GM23338 (cell line): ENCODE measurements around the gene WNT10A. TPM values are rescaled to one million over a fixed set of nuclear protein-coding genes. Genes with fewer than 3 reads are reported as not detected.

Experiments used
- ATAC-seq: fragments of 200-7000 bp; cut with Tn5 transposase; 3 replicates; pipeline ENCODE4 v1.9.1; 2020
- DNase-seq: peaks from one replicate; pipeline ENCODE4 v3.0.0-alpha.2; 2015; ENCODE audit warnings: low spot score
- H2AFZ ChIP-seq: fragments of 200-600 bp; sonication (generic); 2 replicates; pipeline ENCODE4 v1.8.0; 2016; ENCODE audit warnings: antibody characterized with exemption, mild to moderate bottlenecking, moderate library complexity
- H3F3A ChIP-seq: fragments of 200-600 bp; sonication (generic); replicated peaks from 2 replicates; pipeline ENCODE4 v1.8.0; 2017; ENCODE audit warnings: antibody characterized with exemption, mixed run types, low read depth
- H3K27ac ChIP-seq: fragments of 200-600 bp; sonication (generic); 2 replicates; pipeline ENCODE4 v1.6.1; 2016; ENCODE audit warnings: low read depth
- H3K27me3 ChIP-seq: fragments of 200-600 bp; sonication (generic); 2 replicates; pipeline ENCODE4 v1.8.0; 2016; ENCODE audit warnings: mild to moderate bottlenecking, mixed run types, moderate library complexity; ENCODE audit not compliant: insufficient read depth
- H3K36me3 ChIP-seq: fragments of 200-600 bp; sonication (generic); 2 replicates; pipeline ENCODE4 v1.8.0; 2016; ENCODE audit warnings: mild to moderate bottlenecking; ENCODE audit not compliant: insufficient read depth
- H3K4me1 ChIP-seq: fragments of 200-600 bp; sonication (generic); 2 replicates; pipeline ENCODE4 v1.8.0; 2016; ENCODE audit warnings: mild to moderate bottlenecking, moderate library complexity; ENCODE audit not compliant: insufficient read depth
- H3K4me2 ChIP-seq: fragments of 200-600 bp; sonication (generic); 2 replicates; pipeline ENCODE4 v1.7.1; 2017; ENCODE audit warnings: mixed run types
- H3K4me3 ChIP-seq: fragments of 200-600 bp; sonication (generic); 2 replicates; pipeline ENCODE4 v1.6.1; 2016; ENCODE audit warnings: mixed run types
- H3K79me2 ChIP-seq: fragments of 200-600 bp; sonication (generic); replicated peaks from 2 replicates; pipeline ENCODE4 v1.8.0; 2017; ENCODE audit warnings: mild to moderate bottlenecking; ENCODE audit not compliant: insufficient read depth
- H3K9me2 ChIP-seq: fragments of 200-600 bp; sonication (generic); 2 replicates; pipeline ENCODE4 v1.8.0; 2017; ENCODE audit not compliant: insufficient read depth
- H4K20me1 ChIP-seq: fragments of 200-600 bp; sonication (generic); replicated peaks from 2 replicates; pipeline ENCODE4 v1.8.0; 2017; ENCODE audit warnings: mild to moderate bottlenecking; ENCODE audit not compliant: insufficient read depth
- H3K27ac Mint-ChIP-seq: 2 replicates; pipeline ENCODE4 v1.8.0; 2020; ENCODE audit warnings: inconsistent platforms, mild to moderate bottlenecking, moderate library complexity, mixed read lengths
- H3K27me3 Mint-ChIP-seq: 3 replicates; pipeline ENCODE4 v1.8.0; 2022; ENCODE audit warnings: low read depth, mild to moderate bottlenecking, moderate library complexity, mixed read lengths, inconsistent platforms; ENCODE audit not compliant: insufficient read depth, poor library complexity
- H3K36me3 Mint-ChIP-seq: 3 replicates; pipeline ENCODE4 v1.8.0; 2021; ENCODE audit warnings: low read depth, mild to moderate bottlenecking, inconsistent platforms, moderate library complexity, mixed read lengths
- H3K4me1 Mint-ChIP-seq: 3 replicates; pipeline ENCODE4 v1.8.0; 2020; ENCODE audit warnings: mild to moderate bottlenecking, inconsistent platforms, mixed read lengths
- H3K4me3 Mint-ChIP-seq: 3 replicates; pipeline ENCODE4 v1.8.0; 2021; ENCODE audit warnings: moderate library complexity, mild to moderate bottlenecking, inconsistent platforms, mixed read lengths
- H3K9me3 Mint-ChIP-seq: 3 replicates; pipeline ENCODE4 v1.8.0; 2020; ENCODE audit warnings: moderate library complexity, mild to moderate bottlenecking, inconsistent platforms, mixed read lengths
- EZH2 ChIP-seq: fragments of 200-600 bp; sonication (generic); IDR thresholded peaks from one replicate; pipeline ENCODE4 v1.8.0; 2017; ENCODE audit warnings: antibody characterized with exemption, mild to moderate bottlenecking, low read depth; ENCODE audit not compliant: unreplicated experiment
- EZH2phosphoT487 ChIP-seq: fragments of 200-600 bp; sonication (generic); IDR thresholded peaks from one replicate; pipeline ENCODE4 v1.8.1; 2018; ENCODE audit warnings: antibody characterized with exemption; ENCODE audit not compliant: unreplicated experiment
- JUNB ChIP-seq: IDR thresholded peaks from one replicate; pipeline ENCODE4 v1.6.1; 2016; ENCODE audit warnings: antibody characterized with exemption; ENCODE audit not compliant: unreplicated experiment
- NANOG ChIP-seq: IDR thresholded peaks from 2 replicates; pipeline ENCODE4 v1.6.1; 2016; ENCODE audit warnings: antibody characterized with exemption, borderline replicate concordance
- ZNF114 ChIP-seq: fragments of 250-450 bp; sonication (Bioruptor Pico); IDR thresholded peaks from 2 replicates; pipeline ENCODE4 v1.5.0; 2020; ENCODE audit warnings: mild to moderate bottlenecking, moderate library complexity
- polyA plus RNA-seq: library from polyadenylated mRNA; unstranded; fragments of >200 nt; fragmentation: Nextera tagmentation; extraction: Ambion mirVana; gene quantifications from 2 replicates; pipeline ENCODE4 v1.2.1, GENCODE V29; 2016
- total RNA-seq: library from RNA; depleted of rRNA; stranded (reverse); fragments of >200 nt; shearing (Covaris generic); gene quantifications from 2 replicates; pipeline ENCODE4 v1.2.3, GENCODE V29; 2014
- TF ChIP-seq, protein P1 (sequence below), 2 experiments: fragments of 200-600 bp in 1 of 2; sonication (generic) in 1 of 2; conservative IDR thresholded peaks; 2 replicates each; pipeline versions ENCODE4 v1.5.1 to v1.6.1; 2016 to 2017; ENCODE audit warnings: antibody characterized with exemption in 2 of 2, low read depth in 2 of 2, mild to moderate bottlenecking in 2 of 2, moderate library complexity in 1 of 2
- TF ChIP-seq, protein P2 (sequence below): fragments of 250-450 bp; sonication (Bioruptor Pico); IDR thresholded peaks from 2 replicates; pipeline ENCODE4 v1.5.0; 2020; ENCODE audit warnings: mild to moderate bottlenecking, moderate library complexity

WNT10A gene
- total and polyA plus RNA-seq, 2 experiments from 2014 or later, result not detected

DNA sequence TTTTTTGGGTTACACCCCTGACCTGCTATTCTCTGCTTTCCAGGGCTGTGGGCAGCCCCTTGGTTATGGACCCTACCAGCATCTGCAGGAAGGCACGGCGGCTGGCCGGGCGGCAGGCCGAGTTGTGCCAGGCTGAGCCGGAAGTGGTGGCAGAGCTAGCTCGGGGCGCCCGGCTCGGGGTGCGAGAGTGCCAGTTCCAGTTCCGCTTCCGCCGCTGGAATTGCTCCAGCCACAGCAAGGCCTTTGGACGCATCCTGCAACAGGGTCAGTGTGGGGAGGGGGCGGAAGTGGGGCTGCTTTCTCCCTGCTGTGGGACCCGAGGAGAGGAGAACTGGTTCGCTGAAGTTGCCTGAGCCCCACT, 9.7 kb upstream of the WNT10A start:
- H3K27me3 ChIP-seq, result peaks cover 100% of the 10 kb centered on the region
- peaks cover 13% of the 10 kb centered on the region for H4K20me1 ChIP-seq
- H3F3A ChIP-seq, result no peaks in the 10 kb centered on the region
- no peaks in the 10 kb centered on the region for H3K36me3 ChIP-seq
- H3K4me1 ChIP-seq, result peaks cover 9% of the 10 kb centered on the region; the same call in 1 of the 2 replicates
- H3K27me3 Mint-ChIP-seq, result peaks cover 99% of the 10 kb centered on the region
- H2AFZ ChIP-seq, result peak overlapping the region; percentile 59; the same call in 1 of the 2 replicates
- H3K79me2 ChIP-seq, result no peaks in the 10 kb centered on the region
- no peak overlapping the region for H3K27ac ChIP-seq
- peak; percentile 9 for TF ChIP-seq EZH2
- TF ChIP-seq, protein P1, sequence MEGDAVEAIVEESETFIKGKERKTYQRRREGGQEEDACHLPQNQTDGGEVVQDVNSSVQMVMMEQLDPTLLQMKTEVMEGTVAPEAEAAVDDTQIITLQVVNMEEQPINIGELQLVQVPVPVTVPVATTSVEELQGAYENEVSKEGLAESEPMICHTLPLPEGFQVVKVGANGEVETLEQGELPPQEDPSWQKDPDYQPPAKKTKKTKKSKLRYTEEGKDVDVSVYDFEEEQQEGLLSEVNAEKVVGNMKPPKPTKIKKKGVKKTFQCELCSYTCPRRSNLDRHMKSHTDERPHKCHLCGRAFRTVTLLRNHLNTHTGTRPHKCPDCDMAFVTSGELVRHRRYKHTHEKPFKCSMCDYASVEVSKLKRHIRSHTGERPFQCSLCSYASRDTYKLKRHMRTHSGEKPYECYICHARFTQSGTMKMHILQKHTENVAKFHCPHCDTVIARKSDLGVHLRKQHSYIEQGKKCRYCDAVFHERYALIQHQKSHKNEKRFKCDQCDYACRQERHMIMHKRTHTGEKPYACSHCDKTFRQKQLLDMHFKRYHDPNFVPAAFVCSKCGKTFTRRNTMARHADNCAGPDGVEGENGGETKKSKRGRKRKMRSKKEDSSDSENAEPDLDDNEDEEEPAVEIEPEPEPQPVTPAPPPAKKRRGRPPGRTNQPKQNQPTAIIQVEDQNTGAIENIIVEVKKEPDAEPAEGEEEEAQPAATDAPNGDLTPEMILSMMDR (conservative IDR thresholded peaks at IDR 0.05; ENCODE audit: low read depth in 2 of 2), result no peak
- peaks cover 6% of the 10 kb centered on the region; the same call in 2 of the 3 replicates for H3K9me3 Mint-ChIP-seq
- H3K4me3 ChIP-seq, result peak overlapping the region; percentile 44; the same call in 1 of the 2 replicates
- DNase-seq (no peak), ATAC-seq (no peak)
- no peaks in the 10 kb centered on the region; the same call in 2 of the 3 replicates for H3K36me3 Mint-ChIP-seq
- H3K4me2 ChIP-seq, result peak overlapping the region; percentile 72
- no peak overlapping the region for H3K27ac Mint-ChIP-seq
- H3K9me2 ChIP-seq, result no peaks in the 10 kb centered on the region
- peaks cover 18% of the 10 kb centered on the region for H3K4me1 Mint-ChIP-seq
- H3K4me3 Mint-ChIP-seq, result peak overlapping the region; percentile 24; the same call in 1 of the 3 replicates

DNA sequence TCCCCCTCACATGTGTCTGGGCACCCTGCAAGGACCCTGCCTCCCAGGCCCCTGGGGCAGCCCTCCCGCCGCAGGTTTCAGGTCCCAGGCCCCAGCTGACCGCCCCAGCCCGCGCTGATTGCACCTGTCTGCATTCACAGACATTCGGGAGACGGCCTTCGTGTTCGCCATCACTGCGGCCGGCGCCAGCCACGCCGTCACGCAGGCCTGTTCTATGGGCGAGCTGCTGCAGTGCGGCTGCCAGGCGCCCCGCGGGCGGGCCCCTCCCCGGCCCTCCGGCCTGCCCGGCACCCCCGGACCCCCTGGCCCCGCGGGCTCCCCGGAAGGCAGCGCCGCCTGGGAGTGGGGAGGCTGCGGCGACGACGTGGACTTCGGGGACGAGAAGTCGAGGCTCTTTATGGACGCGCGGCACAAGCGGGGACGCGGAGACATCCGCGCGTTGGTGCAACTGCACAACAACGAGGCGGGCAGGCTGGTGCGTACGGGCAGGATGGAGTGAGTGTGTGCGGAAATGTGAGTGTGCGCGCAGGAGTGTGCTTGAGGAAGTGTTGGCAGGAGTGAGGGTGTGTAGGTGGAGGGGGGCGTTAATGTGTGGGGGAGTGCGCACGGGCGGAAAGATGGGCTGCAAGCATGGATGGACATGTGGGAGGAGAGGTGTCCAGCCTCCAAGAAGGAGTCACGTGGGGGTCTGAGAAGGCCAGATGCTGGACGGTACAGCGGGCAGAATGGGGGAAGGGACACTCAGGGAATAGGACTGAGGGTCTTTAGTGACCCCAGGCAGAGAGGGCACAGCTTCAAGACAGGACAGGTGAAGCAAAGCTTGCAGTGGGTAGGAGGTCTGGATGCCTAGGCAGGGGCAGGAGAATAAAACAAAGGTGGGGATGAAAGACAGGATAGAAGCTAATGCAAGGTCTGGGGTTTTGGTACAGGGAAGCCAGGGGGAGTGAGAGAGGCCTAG, 9.0 kb upstream of the WNT10A start:
- H3K4me3 Mint-ChIP-seq, result peak overlapping the region; percentile 24; the same call in 2 of the 3 replicates
- H3K4me1 ChIP-seq, result peaks cover 9% of the 10 kb centered on the region; the same call in 1 of the 2 replicates
- peaks cover 100% of the 10 kb centered on the region for H3K27me3 Mint-ChIP-seq
- peak overlapping the region; percentile 72 for H3K4me2 ChIP-seq
- no peaks in the 10 kb centered on the region for H3K36me3 ChIP-seq
- no peaks in the 10 kb centered on the region for H3F3A ChIP-seq
- H3K9me3 Mint-ChIP-seq, result peaks cover 6% of the 10 kb centered on the region; the same call in 2 of the 3 replicates
- no peak overlapping the region for H3K27ac ChIP-seq
- H2AFZ ChIP-seq, result peak overlapping the region; percentile 59; the same call in 1 of the 2 replicates
- no peaks in the 10 kb centered on the region for H3K79me2 ChIP-seq
- DNase-seq (no peak), ATAC-seq (no peak)
- peaks cover 100% of the 10 kb centered on the region for H3K27me3 ChIP-seq
- peaks cover 18% of the 10 kb centered on the region for H3K4me1 Mint-ChIP-seq
- no peaks in the 10 kb centered on the region for H3K9me2 ChIP-seq
- no peak overlapping the region for H3K27ac Mint-ChIP-seq
- peaks cover 17% of the 10 kb centered on the region for H4K20me1 ChIP-seq
- peak overlapping the region; percentile 44; the same call in 1 of the 2 replicates for H3K4me3 ChIP-seq
- no peaks in the 10 kb centered on the region; the same call in 2 of the 3 replicates for H3K36me3 Mint-ChIP-seq
- TF ChIP-seq, protein P2, sequence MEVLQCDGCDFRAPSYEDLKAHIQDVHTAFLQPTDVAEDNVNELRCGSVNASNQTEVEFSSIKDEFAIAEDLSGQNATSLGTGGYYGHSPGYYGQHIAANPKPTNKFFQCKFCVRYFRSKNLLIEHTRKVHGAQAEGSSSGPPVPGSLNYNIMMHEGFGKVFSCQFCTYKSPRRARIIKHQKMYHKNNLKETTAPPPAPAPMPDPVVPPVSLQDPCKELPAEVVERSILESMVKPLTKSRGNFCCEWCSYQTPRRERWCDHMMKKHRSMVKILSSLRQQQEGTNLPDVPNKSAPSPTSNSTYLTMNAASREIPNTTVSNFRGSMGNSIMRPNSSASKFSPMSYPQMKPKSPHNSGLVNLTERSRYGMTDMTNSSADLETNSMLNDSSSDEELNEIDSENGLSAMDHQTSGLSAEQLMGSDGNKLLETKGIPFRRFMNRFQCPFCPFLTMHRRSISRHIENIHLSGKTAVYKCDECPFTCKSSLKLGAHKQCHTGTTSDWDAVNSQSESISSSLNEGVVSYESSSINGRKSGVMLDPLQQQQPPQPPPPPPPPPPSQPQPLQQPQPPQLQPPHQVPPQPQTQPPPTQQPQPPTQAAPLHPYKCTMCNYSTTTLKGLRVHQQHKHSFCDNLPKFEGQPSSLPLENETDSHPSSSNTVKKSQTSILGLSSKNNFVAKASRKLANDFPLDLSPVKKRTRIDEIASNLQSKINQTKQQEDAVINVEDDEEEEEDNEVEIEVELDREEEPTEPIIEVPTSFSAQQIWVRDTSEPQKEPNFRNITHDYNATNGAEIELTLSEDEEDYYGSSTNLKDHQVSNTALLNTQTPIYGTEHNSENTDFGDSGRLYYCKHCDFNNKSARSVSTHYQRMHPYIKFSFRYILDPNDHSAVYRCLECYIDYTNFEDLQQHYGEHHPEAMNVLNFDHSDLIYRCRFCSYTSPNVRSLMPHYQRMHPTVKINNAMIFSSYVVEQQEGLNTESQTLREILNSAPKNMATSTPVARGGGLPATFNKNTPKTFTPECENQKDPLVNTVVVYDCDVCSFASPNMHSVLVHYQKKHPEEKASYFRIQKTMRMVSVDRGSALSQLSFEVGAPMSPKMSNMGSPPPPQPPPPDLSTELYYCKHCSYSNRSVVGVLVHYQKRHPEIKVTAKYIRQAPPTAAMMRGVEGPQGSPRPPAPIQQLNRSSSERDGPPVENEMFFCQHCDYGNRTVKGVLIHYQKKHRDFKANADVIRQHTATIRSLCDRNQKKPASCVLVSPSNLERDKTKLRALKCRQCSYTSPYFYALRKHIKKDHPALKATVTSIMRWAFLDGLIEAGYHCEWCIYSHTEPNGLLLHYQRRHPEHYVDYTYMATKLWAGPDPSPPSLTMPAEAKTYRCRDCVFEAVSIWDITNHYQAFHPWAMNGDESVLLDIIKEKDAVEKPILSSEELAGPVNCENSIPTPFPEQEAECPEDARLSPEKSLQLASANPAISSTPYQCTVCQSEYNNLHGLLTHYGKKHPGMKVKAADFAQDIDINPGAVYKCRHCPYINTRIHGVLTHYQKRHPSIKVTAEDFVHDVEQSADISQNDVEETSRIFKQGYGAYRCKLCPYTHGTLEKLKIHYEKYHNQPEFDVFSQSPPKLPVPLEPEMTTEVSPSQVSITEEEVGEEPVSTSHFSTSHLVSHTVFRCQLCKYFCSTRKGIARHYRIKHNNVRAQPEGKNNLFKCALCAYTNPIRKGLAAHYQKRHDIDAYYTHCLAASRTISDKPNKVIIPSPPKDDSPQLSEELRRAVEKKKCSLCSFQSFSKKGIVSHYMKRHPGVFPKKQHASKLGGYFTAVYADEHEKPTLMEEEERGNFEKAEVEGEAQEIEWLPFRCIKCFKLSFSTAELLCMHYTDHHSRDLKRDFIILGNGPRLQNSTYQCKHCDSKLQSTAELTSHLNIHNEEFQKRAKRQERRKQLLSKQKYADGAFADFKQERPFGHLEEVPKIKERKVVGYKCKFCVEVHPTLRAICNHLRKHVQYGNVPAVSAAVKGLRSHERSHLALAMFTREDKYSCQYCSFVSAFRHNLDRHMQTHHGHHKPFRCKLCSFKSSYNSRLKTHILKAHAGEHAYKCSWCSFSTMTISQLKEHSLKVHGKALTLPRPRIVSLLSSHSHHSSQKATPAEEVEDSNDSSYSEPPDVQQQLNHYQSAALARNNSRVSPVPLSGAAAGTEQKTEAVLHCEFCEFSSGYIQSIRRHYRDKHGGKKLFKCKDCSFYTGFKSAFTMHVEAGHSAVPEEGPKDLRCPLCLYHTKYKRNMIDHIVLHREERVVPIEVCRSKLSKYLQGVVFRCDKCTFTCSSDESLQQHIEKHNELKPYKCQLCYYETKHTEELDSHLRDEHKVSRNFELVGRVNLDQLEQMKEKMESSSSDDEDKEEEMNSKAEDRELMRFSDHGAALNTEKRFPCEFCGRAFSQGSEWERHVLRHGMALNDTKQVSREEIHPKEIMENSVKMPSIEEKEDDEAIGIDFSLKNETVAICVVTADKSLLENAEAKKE (CRISPR knock-in tag), result no peak
- no peak for TF ChIP-seq ZNF114 (CRISPR knock-in tag)
- TF ChIP-seq JUNB, result no peak
- TF ChIP-seq NANOG, result no peak
- peak; percentile 79 for TF ChIP-seq EZH2
- TF ChIP-seq, protein P1 (conservative IDR thresholded peaks at IDR 0.05; ENCODE audit: low read depth in 2 of 2), result no peak
- peak; percentile 76 for TF ChIP-seq EZH2phosphoT487
